Measurements from ENCODE around the gene DIPK1B. TPM values are rescaled to one million over a fixed set of nuclear protein-coding genes. Genes with fewer than 3 reads are reported as not detected.

Gene DIPK1B
- total RNA-seq, 1 donor from 2014 or later, result 22.4 TPM

DNA sequence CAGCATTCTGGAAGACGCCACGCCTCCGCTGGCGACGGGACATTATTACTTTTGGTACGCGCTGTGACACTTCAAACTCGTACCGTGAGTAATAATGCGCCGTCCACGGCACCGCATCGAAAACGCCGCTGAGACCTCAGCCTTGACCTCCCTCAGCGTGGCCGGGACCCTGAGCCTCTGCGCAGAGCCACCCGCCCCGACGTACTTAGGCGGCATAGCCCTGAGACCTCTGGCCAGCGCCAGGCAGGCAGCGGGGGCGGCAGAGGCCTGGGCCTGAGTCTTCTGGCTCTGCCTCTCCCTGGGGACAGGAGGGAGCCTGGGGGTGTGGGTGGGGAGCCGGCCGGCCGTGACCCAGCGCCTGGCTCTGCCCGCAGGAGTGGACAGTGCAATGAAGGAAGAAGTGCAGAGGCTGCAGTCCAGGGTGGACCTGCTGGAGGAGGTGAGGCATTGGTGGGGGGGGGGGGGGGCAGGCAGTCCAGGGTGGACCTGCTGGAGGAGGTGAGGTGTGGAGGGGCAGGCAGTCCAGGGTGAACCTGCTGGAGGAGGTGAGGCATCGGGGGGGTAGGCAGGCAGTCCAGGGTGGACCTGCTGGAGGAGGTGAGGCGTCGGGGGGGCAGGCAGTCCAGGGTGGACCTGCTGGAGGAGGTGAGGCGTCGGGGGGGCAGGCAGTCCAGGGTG, 41.7 kb upstream of the DIPK1B start:
- no peaks in the 10 kb centered on the region for H3K27me3 Mint-ChIP-seq (ENCODE audit: low read depth, unreplicated experiment)
- no peak overlapping the region for H3K4me3 ChIP-seq (ENCODE audit: insufficient read depth, low read depth, low read length)
- FAIRE-seq, result no peak

DNA sequence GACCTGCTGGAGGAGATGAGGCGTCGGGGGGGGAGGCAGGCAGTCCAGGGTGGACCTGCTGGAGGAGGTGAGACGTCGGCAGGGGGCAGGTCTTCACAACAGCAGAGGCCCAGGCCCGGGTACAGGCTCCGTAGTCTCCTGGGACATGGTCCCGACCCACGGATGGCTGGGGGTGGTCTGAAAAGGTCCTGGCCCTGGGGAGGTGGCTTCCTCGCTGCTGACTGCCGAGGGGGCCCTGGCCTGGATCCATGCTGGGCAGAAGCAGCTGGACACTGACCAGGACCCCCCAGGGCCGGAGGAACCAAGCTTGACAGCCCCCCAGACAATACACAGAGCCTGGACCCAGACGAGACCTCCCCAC, 41.1 kb upstream of the DIPK1B start:
- no peaks in the 10 kb centered on the region for H3K9me3 Mint-ChIP-seq (ENCODE audit: unreplicated experiment)
- no peaks in the 10 kb centered on the region for H3K36me3 ChIP-seq (ENCODE audit: insufficient read depth, low read length)
- FAIRE-seq (no peak), DNase-seq (ENCODE audit: low read depth) (no peak)
- no peaks in the 10 kb centered on the region for H3K27me3 Mint-ChIP-seq (ENCODE audit: low read depth, unreplicated experiment)
- no peak overlapping the region for H3K9ac ChIP-seq (ENCODE audit: low read length)
- no peak overlapping the region for H3K4me3 ChIP-seq (ENCODE audit: insufficient read depth, low read depth, low read length)
- H3K4me1 ChIP-seq (ENCODE audit: insufficient read depth, low read length), result no peaks in the 10 kb centered on the region
- H3K4me3 Mint-ChIP-seq (ENCODE audit: unreplicated experiment), result no peak overlapping the region
- TF ChIP-seq EZH2 (IDR thresholded peaks at IDR 0.05; ENCODE audit: insufficient read depth, low read length), result no peak
- TF ChIP-seq, protein P1, sequence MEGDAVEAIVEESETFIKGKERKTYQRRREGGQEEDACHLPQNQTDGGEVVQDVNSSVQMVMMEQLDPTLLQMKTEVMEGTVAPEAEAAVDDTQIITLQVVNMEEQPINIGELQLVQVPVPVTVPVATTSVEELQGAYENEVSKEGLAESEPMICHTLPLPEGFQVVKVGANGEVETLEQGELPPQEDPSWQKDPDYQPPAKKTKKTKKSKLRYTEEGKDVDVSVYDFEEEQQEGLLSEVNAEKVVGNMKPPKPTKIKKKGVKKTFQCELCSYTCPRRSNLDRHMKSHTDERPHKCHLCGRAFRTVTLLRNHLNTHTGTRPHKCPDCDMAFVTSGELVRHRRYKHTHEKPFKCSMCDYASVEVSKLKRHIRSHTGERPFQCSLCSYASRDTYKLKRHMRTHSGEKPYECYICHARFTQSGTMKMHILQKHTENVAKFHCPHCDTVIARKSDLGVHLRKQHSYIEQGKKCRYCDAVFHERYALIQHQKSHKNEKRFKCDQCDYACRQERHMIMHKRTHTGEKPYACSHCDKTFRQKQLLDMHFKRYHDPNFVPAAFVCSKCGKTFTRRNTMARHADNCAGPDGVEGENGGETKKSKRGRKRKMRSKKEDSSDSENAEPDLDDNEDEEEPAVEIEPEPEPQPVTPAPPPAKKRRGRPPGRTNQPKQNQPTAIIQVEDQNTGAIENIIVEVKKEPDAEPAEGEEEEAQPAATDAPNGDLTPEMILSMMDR (IDR thresholded peaks at IDR 0.05; ENCODE audit: insufficient read depth, low read depth, low read length), result no peak
- no peaks in the 10 kb centered on the region for H4K20me1 ChIP-seq (ENCODE audit: insufficient read depth, low read length)
- H3K27ac Mint-ChIP-seq (ENCODE audit: unreplicated experiment), result no peak overlapping the region
- no peaks in the 10 kb centered on the region for H3K4me1 Mint-ChIP-seq (ENCODE audit: low read depth, unreplicated experiment)
- H3K4me2 ChIP-seq (ENCODE audit: low read length), result no peak overlapping the region
- no peaks in the 10 kb centered on the region for H3K36me3 Mint-ChIP-seq (ENCODE audit: low read depth, unreplicated experiment)
- no peaks in the 10 kb centered on the region for H3K27me3 ChIP-seq (ENCODE audit: insufficient read depth, low read length)
- H2AFZ ChIP-seq (ENCODE audit: low read depth, low read length), result no peak overlapping the region
- no peaks in the 10 kb centered on the region for H3K79me2 ChIP-seq (ENCODE audit: insufficient read depth, low read length)
- H3K27ac ChIP-seq (ENCODE audit: low read depth, low read length), result no peak overlapping the region
- no peaks in the 10 kb centered on the region for H3K9me3 ChIP-seq (ENCODE audit: insufficient read depth, low read depth, low read length)

More for the DNA sequence above, 41.7 kb upstream of the DIPK1B start:
- Histone ChIP-seq H3K27ac (ENCODE audit: low read depth, low read length) (no peak overlapping the region), H4K20me1 (ENCODE audit: insufficient read depth, low read length) (no peaks in the 10 kb centered on the region), H3K9ac (ENCODE audit: low read length) (no peak overlapping the region), H3K4me1 (ENCODE audit: insufficient read depth, low read length) (no peaks in the 10 kb centered on the region), H2AFZ (ENCODE audit: low read depth, low read length) (no peak overlapping the region), H3K27me3 (ENCODE audit: insufficient read depth, low read length) (no peaks in the 10 kb centered on the region), H3K79me2 (ENCODE audit: insufficient read depth, low read length) (no peaks in the 10 kb centered on the region), H3K4me2 (ENCODE audit: low read length) (no peak overlapping the region), H3K9me3 (ENCODE audit: insufficient read depth, low read depth, low read length) (no peaks in the 10 kb centered on the region), H3K36me3 (ENCODE audit: insufficient read depth, low read length) (no peaks in the 10 kb centered on the region)
- H3K36me3 Mint-ChIP-seq (ENCODE audit: low read depth, unreplicated experiment), result no peaks in the 10 kb centered on the region
- no peak overlapping the region for H3K4me3 Mint-ChIP-seq (ENCODE audit: unreplicated experiment)
- no peak for TF ChIP-seq EZH2 (IDR thresholded peaks at IDR 0.05; ENCODE audit: insufficient read depth, low read length)
- TF ChIP-seq, protein P1 (IDR thresholded peaks at IDR 0.05; ENCODE audit: insufficient read depth, low read depth, low read length), result no peak
- DNase-seq (ENCODE audit: low read depth), result no peak
- H3K27ac Mint-ChIP-seq (ENCODE audit: unreplicated experiment), result no peak overlapping the region
- no peaks in the 10 kb centered on the region for H3K9me3 Mint-ChIP-seq (ENCODE audit: unreplicated experiment)
- no peaks in the 10 kb centered on the region for H3K4me1 Mint-ChIP-seq (ENCODE audit: low read depth, unreplicated experiment)

DNA sequence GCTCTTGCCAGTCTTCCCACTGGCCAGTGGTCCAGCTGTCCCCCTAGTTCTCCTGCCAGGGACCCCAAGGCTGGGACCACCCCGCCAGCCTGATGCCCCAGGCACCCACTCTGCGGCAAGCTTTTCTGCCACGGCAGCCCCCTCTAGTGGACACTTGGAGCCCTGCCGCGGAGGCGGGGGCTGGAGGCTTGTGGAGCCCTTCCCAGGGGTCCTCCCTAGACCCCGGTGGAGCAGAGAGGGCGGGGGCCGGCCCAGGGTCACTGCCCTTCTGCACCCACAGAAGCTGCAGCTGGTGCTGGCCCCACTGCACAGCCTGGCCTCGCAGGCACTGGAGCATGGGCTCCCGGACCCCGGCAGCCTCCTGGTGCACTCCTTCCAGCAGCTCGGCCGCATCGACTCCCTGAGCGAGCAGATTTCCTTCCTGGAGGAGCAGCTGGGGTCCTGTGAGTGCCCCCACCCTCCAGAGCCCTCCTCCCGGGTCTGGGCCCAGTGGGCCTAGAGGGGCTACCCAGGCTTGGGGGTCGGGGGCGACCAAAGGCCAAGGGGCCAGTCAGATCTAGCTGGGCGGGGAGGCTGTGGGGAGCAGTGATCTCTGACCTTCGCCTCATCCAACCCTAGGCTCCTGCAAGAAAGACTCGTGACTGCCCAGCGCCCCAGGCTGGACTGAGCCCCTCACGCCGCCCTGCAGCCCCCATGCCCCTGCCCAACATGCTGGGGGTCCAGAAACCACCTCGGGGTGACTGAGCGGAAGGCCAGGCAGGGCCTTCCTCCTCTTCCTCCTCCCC, 40.5 kb upstream of the DIPK1B start:
- H3K9ac ChIP-seq (ENCODE audit: low read length), result no peak overlapping the region
- no peaks in the 10 kb centered on the region for H3K36me3 ChIP-seq (ENCODE audit: insufficient read depth, low read length)
- no peaks in the 10 kb centered on the region for H3K4me1 Mint-ChIP-seq (ENCODE audit: low read depth, unreplicated experiment)
- H3K4me3 ChIP-seq (ENCODE audit: insufficient read depth, low read depth, low read length), result no peak overlapping the region
- no peak for FAIRE-seq
- no peaks in the 10 kb centered on the region for H3K79me2 ChIP-seq (ENCODE audit: insufficient read depth, low read length)
- H3K27me3 ChIP-seq (ENCODE audit: insufficient read depth, low read length), result no peaks in the 10 kb centered on the region
- H4K20me1 ChIP-seq (ENCODE audit: insufficient read depth, low read length), result no peaks in the 10 kb centered on the region
- H3K36me3 Mint-ChIP-seq (ENCODE audit: low read depth, unreplicated experiment), result no peaks in the 10 kb centered on the region
- no peak for TF ChIP-seq EZH2 (IDR thresholded peaks at IDR 0.05; ENCODE audit: insufficient read depth, low read length)
- TF ChIP-seq, protein P1 (IDR thresholded peaks at IDR 0.05; ENCODE audit: insufficient read depth, low read depth, low read length), result peak; percentile 53
- no peak overlapping the region for H3K4me3 Mint-ChIP-seq (ENCODE audit: unreplicated experiment)
- no peak overlapping the region for H2AFZ ChIP-seq (ENCODE audit: low read depth, low read length)
- H3K4me2 ChIP-seq (ENCODE audit: low read length), result no peak overlapping the region
- H3K27me3 Mint-ChIP-seq (ENCODE audit: low read depth, unreplicated experiment), result no peaks in the 10 kb centered on the region
- no peaks in the 10 kb centered on the region for H3K9me3 Mint-ChIP-seq (ENCODE audit: unreplicated experiment)
- no peak for DNase-seq (ENCODE audit: low read depth)
- no peaks in the 10 kb centered on the region for H3K9me3 ChIP-seq (ENCODE audit: insufficient read depth, low read depth, low read length)
- no peak overlapping the region for H3K27ac Mint-ChIP-seq (ENCODE audit: unreplicated experiment)
- H3K4me1 ChIP-seq (ENCODE audit: insufficient read depth, low read length), result no peaks in the 10 kb centered on the region
- H3K27ac ChIP-seq (ENCODE audit: low read depth, low read length), result no peak overlapping the region

Measured in astrocyte (in vitro differentiated cells and primary cell).